B cell (primary cell): ENCODE data around the gene PDXK.

ENCODE experiments used
- CTCF ChIP-seq: fragments of 200-600 bp; IDR thresholded peaks from one replicate; pipeline ENCODE4 v1.8.0; 2022; ENCODE audit warnings: antibody characterized with exemption, mild to moderate bottlenecking
- EZH2 ChIP-seq: IDR thresholded peaks from 2 replicates; pipeline ENCODE4 v1.6.1; 2012; ENCODE audit warnings: borderline replicate concordance, low read depth, mild to moderate bottlenecking, moderate library complexity, low read length; ENCODE audit not compliant: insufficient read depth, poor library complexity, severe bottlenecking

GRCh38 chr21:43779660-43780059 is 60.7 kb downstream of the PDXK start:
- no peak for TF ChIP-seq CTCF
- no peak for TF ChIP-seq EZH2
